Hematopoietic multipotent progenitor cell treated with erythropoietin and hydrocortisone succinate and interleukin-3 and kit ligand, for 6 days (in vitro differentiated cells): ENCODE results near the gene OR51A7.

Experiments
- DNase-seq: peaks from one replicate; pipeline ENCODE4 v3.0.0-alpha.2; 2015

Gene OR51A7

GRCh38 chr11:4957396-4957795 is 53.8 kb downstream of the OR51A7 start:
- DNase-seq, result no peak
